WTC11 (cell line): ENCODE measurements around the gene RAI14.

Experiments
- ELF4 ChIP-seq: sonication (generic); formaldehyde crosslinking; IDR thresholded peaks from 2 replicates; pipeline ENCODE4 v1.8.1; 2022; ENCODE audit warnings: low read depth, mild to moderate bottlenecking, moderate library complexity, missing genetic modification reagents
- ESRRA ChIP-seq: sonication (generic); formaldehyde crosslinking; IDR thresholded peaks from 2 replicates; pipeline ENCODE4 v1.8.1; 2022; ENCODE audit warnings: mild to moderate bottlenecking, missing genetic modification reagents, borderline replicate concordance
- GABPB1 ChIP-seq: sonication (generic); formaldehyde crosslinking; IDR thresholded peaks from 2 replicates; pipeline ENCODE4 v1.8.1; 2023; ENCODE audit warnings: mild to moderate bottlenecking, missing genetic modification reagents
- NR2C2 ChIP-seq: sonication (generic); formaldehyde crosslinking; IDR thresholded peaks from 2 replicates; pipeline ENCODE4 v1.8.0; 2022; ENCODE audit warnings: mild to moderate bottlenecking, missing genetic modification reagents
- NR3C1 ChIP-seq: sonication (generic); formaldehyde crosslinking; conservative IDR thresholded peaks from 2 replicates; pipeline ENCODE4 v1.8.1; 2023; ENCODE audit warnings: low read depth, mild to moderate bottlenecking, missing genetic modification reagents
- OVOL2 ChIP-seq: fragments of 250-450 bp; sonication (Bioruptor Pico); IDR thresholded peaks from 2 replicates; pipeline ENCODE4 v1.9.0; 2021; ENCODE audit warnings: mild to moderate bottlenecking, borderline replicate concordance
- RELA ChIP-seq: sonication (generic); formaldehyde crosslinking; IDR thresholded peaks from 2 replicates; pipeline ENCODE4 v1.8.1; 2022; ENCODE audit warnings: missing genetic modification reagents, mild to moderate bottlenecking, borderline replicate concordance
- SMAD4 ChIP-seq: sonication (generic); formaldehyde crosslinking; IDR thresholded peaks from 2 replicates; pipeline ENCODE4 v1.8.0; 2022; ENCODE audit warnings: mild to moderate bottlenecking, missing genetic modification reagents
- SOX15 ChIP-seq: fragments of 250-450 bp; sonication (Bioruptor Pico); IDR thresholded peaks from 2 replicates; pipeline ENCODE4 v1.9.0; 2021; ENCODE audit warnings: mild to moderate bottlenecking
- ZNF423 ChIP-seq: fragments of 250-450 bp; sonication (Bioruptor Pico); IDR thresholded peaks from 2 replicates; pipeline ENCODE4 v2.1.2; 2022; ENCODE audit warnings: mild to moderate bottlenecking, moderate library complexity
- TF ChIP-seq, protein P1 (sequence below): fragments of 200-600 bp; IDR thresholded peaks from 2 replicates; pipeline ENCODE4 v1.8.0; 2022; ENCODE audit warnings: antibody characterized with exemption
- TF ChIP-seq, protein P2 (sequence below): sonication (generic); formaldehyde crosslinking; IDR thresholded peaks from 2 replicates; pipeline ENCODE4 v1.8.1; 2022; ENCODE audit warnings: low read depth, missing genetic modification reagents, borderline replicate concordance

DNA sequence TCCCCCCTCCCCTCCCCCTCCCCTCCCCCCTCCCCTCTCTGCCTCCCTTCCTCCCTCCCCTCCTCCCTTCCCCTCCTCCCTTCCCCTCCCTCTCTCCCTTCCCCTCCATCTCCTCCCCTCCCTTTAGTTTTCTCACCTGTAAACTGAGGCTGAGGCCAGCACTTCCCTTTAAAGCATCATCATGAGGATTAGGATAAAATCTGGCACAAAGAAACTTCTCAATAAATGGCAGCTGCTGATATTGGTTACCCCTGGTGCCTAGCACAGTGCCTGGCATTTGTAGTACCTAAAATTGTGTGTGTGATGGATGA, 41.9 kb downstream of the RAI14 start:
- no peak for TF ChIP-seq ZNF423 (CRISPR knock-in tag)
- TF ChIP-seq, protein P1, sequence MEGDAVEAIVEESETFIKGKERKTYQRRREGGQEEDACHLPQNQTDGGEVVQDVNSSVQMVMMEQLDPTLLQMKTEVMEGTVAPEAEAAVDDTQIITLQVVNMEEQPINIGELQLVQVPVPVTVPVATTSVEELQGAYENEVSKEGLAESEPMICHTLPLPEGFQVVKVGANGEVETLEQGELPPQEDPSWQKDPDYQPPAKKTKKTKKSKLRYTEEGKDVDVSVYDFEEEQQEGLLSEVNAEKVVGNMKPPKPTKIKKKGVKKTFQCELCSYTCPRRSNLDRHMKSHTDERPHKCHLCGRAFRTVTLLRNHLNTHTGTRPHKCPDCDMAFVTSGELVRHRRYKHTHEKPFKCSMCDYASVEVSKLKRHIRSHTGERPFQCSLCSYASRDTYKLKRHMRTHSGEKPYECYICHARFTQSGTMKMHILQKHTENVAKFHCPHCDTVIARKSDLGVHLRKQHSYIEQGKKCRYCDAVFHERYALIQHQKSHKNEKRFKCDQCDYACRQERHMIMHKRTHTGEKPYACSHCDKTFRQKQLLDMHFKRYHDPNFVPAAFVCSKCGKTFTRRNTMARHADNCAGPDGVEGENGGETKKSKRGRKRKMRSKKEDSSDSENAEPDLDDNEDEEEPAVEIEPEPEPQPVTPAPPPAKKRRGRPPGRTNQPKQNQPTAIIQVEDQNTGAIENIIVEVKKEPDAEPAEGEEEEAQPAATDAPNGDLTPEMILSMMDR: no peak
- TF ChIP-seq NR3C1 (CRISPR knock-in tag): no peak
- no peak for TF ChIP-seq ESRRA (CRISPR knock-in tag)
- TF ChIP-seq OVOL2 (CRISPR knock-in tag): no peak
- no peak for TF ChIP-seq RELA (CRISPR knock-in tag)
- TF ChIP-seq SMAD4 (CRISPR knock-in tag): no peak
- TF ChIP-seq ELF4: no peak
- TF ChIP-seq SOX15 (CRISPR knock-in tag): no peak
- no peak for TF ChIP-seq NR2C2
- TF ChIP-seq, protein P2, sequence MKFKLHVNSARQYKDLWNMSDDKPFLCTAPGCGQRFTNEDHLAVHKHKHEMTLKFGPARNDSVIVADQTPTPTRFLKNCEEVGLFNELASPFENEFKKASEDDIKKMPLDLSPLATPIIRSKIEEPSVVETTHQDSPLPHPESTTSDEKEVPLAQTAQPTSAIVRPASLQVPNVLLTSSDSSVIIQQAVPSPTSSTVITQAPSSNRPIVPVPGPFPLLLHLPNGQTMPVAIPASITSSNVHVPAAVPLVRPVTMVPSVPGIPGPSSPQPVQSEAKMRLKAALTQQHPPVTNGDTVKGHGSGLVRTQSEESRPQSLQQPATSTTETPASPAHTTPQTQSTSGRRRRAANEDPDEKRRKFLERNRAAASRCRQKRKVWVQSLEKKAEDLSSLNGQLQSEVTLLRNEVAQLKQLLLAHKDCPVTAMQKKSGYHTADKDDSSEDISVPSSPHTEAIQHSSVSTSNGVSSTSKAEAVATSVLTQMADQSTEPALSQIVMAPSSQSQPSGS (CRISPR knock-in tag): no peak
- no peak for TF ChIP-seq GABPB1 (CRISPR knock-in tag)
